ENCODE results near the gene RGS13.

The RGS13 gene

GRCh38 chr1:192702212-192702902 is 66.4 kb downstream of the RGS13 start:
- no peak overlapping the region for H3K27ac ChIP-seq (replicated peaks; ENCODE audit: low read length)
- no peak overlapping the region for H2AK5ac ChIP-seq (ENCODE audit: low read depth, low read length)
- H3K4me2 ChIP-seq (ENCODE audit: insufficient read depth, low read length, poor library complexity, severe bottlenecking) = no peak overlapping the region
- H3K36me3 ChIP-seq (replicated peaks in 1 of 2; ENCODE audit: control insufficient read depth in 2 of 2, insufficient read depth in 2 of 2, low read length in 2 of 2) = no peaks in the 10 kb centered on the region
- no peak overlapping the region for H2BK15ac ChIP-seq (ENCODE audit: low read length)
- H2AFZ ChIP-seq (ENCODE audit: low read length) = no peak overlapping the region
- no peak overlapping the region for H3K4ac ChIP-seq (ENCODE audit: low read length)
- WGBS, 2 donors (ENCODE audit: extremely low coverage in 2 of 2, insufficient read length in 2 of 2, insufficient replicate concordance in 1 of 2) = no CpG with 5 or more reads among the region's 4 CpGs
- H2BK5ac ChIP-seq (ENCODE audit: low read length) = no peak overlapping the region
- no peak overlapping the region for H3K9ac ChIP-seq (ENCODE audit: low read depth, low read length, poor library complexity)
- no peaks in the 10 kb centered on the region for H3K79me1 ChIP-seq (ENCODE audit: low read depth, low read length)
- no peak overlapping the region for H2BK12ac ChIP-seq (ENCODE audit: low read length)
- H3K23ac ChIP-seq (ENCODE audit: low read depth, low read length, poor library complexity) = no peak overlapping the region
- H3K4me1 ChIP-seq (ENCODE audit: control insufficient read depth in 2 of 2, insufficient read depth in 1 of 2, low read depth in 1 of 2, low read length in 2 of 2) = no peaks in the 10 kb centered on the region
- H4K8ac ChIP-seq (ENCODE audit: low read depth, low read length) = no peak overlapping the region
- no peak overlapping the region for H3K4me3 ChIP-seq (ENCODE audit: low read length in 2 of 2)
- H4K91ac ChIP-seq (ENCODE audit: low read depth, low read length, poor library complexity) = no peak overlapping the region
- H3K18ac ChIP-seq (ENCODE audit: low read length) = no peak overlapping the region
- no peaks in the 10 kb centered on the region for H3K9me3 ChIP-seq (replicated peaks in 1 of 2; ENCODE audit: control insufficient read depth in 2 of 2, insufficient read depth in 1 of 2, low read depth in 1 of 2, low read length in 2 of 2)
- H3K14ac ChIP-seq (ENCODE audit: low read length) = no peak overlapping the region
- no peaks in the 10 kb centered on the region for H3K27me3 ChIP-seq (ENCODE audit: control insufficient read depth in 3 of 3, insufficient read depth in 3 of 3, low read depth in 1 of 3, low read length in 3 of 3)
- no peak for DNase-seq (ENCODE audit: low spot score)
- no peak overlapping the region for H2BK120ac ChIP-seq (ENCODE audit: low read depth, low read length)

GRCh38 chr1:192703283-192704206 is 67.6 kb downstream of the RGS13 start:
- no peaks in the 10 kb centered on the region for H3K79me1 ChIP-seq (ENCODE audit: low read depth, low read length)
- H3K9ac ChIP-seq (ENCODE audit: low read depth, low read length, poor library complexity) = no peak overlapping the region
- no peak overlapping the region for H4K91ac ChIP-seq (ENCODE audit: low read depth, low read length, poor library complexity)
- no peak overlapping the region for H2BK120ac ChIP-seq (ENCODE audit: low read depth, low read length)
- no peak overlapping the region for H4K8ac ChIP-seq (ENCODE audit: low read depth, low read length)
- no peak overlapping the region for H3K18ac ChIP-seq (ENCODE audit: low read length)
- H3K14ac ChIP-seq (ENCODE audit: low read length) = no peak overlapping the region
- no peaks in the 10 kb centered on the region for H3K4me1 ChIP-seq (ENCODE audit: control insufficient read depth in 2 of 2, insufficient read depth in 1 of 2, low read depth in 1 of 2, low read length in 2 of 2)
- H3K27ac ChIP-seq (replicated peaks; ENCODE audit: low read length) = no peak overlapping the region
- H2BK5ac ChIP-seq (ENCODE audit: low read length) = no peak overlapping the region
- no peak overlapping the region for H2BK15ac ChIP-seq (ENCODE audit: low read length)
- no peaks in the 10 kb centered on the region for H3K27me3 ChIP-seq (ENCODE audit: control insufficient read depth in 3 of 3, insufficient read depth in 3 of 3, low read depth in 1 of 3, low read length in 3 of 3)
- no peak overlapping the region for H3K4me2 ChIP-seq (ENCODE audit: insufficient read depth, low read length, poor library complexity, severe bottlenecking)
- DNase-seq (ENCODE audit: low spot score) = no peak
- H3K9me3 ChIP-seq (replicated peaks in 1 of 2; ENCODE audit: control insufficient read depth in 2 of 2, insufficient read depth in 1 of 2, low read depth in 1 of 2, low read length in 2 of 2) = no peaks in the 10 kb centered on the region
- no peak overlapping the region for H2AK5ac ChIP-seq (ENCODE audit: low read depth, low read length)
- H3K4me3 ChIP-seq (ENCODE audit: low read length in 2 of 2) = no peak overlapping the region
- H2AFZ ChIP-seq (ENCODE audit: low read length) = no peak overlapping the region
- H3K4ac ChIP-seq (ENCODE audit: low read length) = no peak overlapping the region
- no peak overlapping the region for H3K23ac ChIP-seq (ENCODE audit: low read depth, low read length, poor library complexity)
- H2BK12ac ChIP-seq (ENCODE audit: low read length) = no peak overlapping the region
- no peaks in the 10 kb centered on the region for H3K36me3 ChIP-seq (replicated peaks in 1 of 2; ENCODE audit: control insufficient read depth in 2 of 2, insufficient read depth in 2 of 2, low read length in 2 of 2)
- no CpG with 5 or more reads among the region's 5 CpGs for WGBS, 2 donors (ENCODE audit: extremely low coverage in 2 of 2, insufficient read length in 2 of 2, insufficient replicate concordance in 1 of 2)

- no peak overlapping the region for H4K8ac ChIP-seq (ENCODE audit: low read depth, low read length)
- peaks cover 1 to 12% of the 10 kb centered on the region in 2 donors for H3K4me1 ChIP-seq (ENCODE audit: control insufficient read depth in 2 of 2, insufficient read depth in 1 of 2, low read depth in 1 of 2, low read length in 2 of 2)
- H3K18ac ChIP-seq (ENCODE audit: low read length) = no peak overlapping the region
- no peak overlapping the region for H3K23ac ChIP-seq (ENCODE audit: low read depth, low read length, poor library complexity)
- no peak overlapping the region for H2BK5ac ChIP-seq (ENCODE audit: low read length)
- no CpG with 5 or more reads among the region's 2 CpGs for WGBS, 2 donors (ENCODE audit: extremely low coverage in 2 of 2, insufficient read length in 2 of 2, insufficient replicate concordance in 1 of 2)
- no peak overlapping the region for H3K4me2 ChIP-seq (ENCODE audit: insufficient read depth, low read length, poor library complexity, severe bottlenecking)
- H3K4ac ChIP-seq (ENCODE audit: low read length) = no peak overlapping the region
- no peak overlapping the region for H3K4me3 ChIP-seq (ENCODE audit: low read length in 2 of 2)
- no peak overlapping the region for H4K91ac ChIP-seq (ENCODE audit: low read depth, low read length, poor library complexity)
- H3K14ac ChIP-seq (ENCODE audit: low read length) = no peak overlapping the region
- no peaks in the 10 kb centered on the region for H3K27me3 ChIP-seq (ENCODE audit: control insufficient read depth in 3 of 3, insufficient read depth in 3 of 3, low read depth in 1 of 3, low read length in 3 of 3)
- no peak for DNase-seq (ENCODE audit: low spot score)
- H3K36me3 ChIP-seq (replicated peaks in 1 of 2; ENCODE audit: control insufficient read depth in 2 of 2, insufficient read depth in 2 of 2, low read length in 2 of 2) = no peaks in the 10 kb centered on the region
- H2BK15ac ChIP-seq (ENCODE audit: low read length) = no peak overlapping the region
- no peaks in the 10 kb centered on the region for H3K9me3 ChIP-seq (replicated peaks in 1 of 2; ENCODE audit: control insufficient read depth in 2 of 2, insufficient read depth in 1 of 2, low read depth in 1 of 2, low read length in 2 of 2)
- no peak overlapping the region for H3K9ac ChIP-seq (ENCODE audit: low read depth, low read length, poor library complexity)
- H3K79me1 ChIP-seq (ENCODE audit: low read depth, low read length) = no peaks in the 10 kb centered on the region
- H2BK120ac ChIP-seq (ENCODE audit: low read depth, low read length) = no peak overlapping the region
- no peak overlapping the region for H3K27ac ChIP-seq (replicated peaks; ENCODE audit: low read length)
- H2BK12ac ChIP-seq (ENCODE audit: low read length) = no peak overlapping the region
- no peak overlapping the region for H2AK5ac ChIP-seq (ENCODE audit: low read depth, low read length)
- H2AFZ ChIP-seq (ENCODE audit: low read length) = no peak overlapping the region
Observed at GRCh38 chr1:192705510-192705909, 69.6 kb downstream of the RGS13 start.

- Histone ChIP-seq H3K4me3 (ENCODE audit: low read length in 2 of 2) (no peak overlapping the region), H3K27me3 (ENCODE audit: control insufficient read depth in 3 of 3, insufficient read depth in 3 of 3, low read depth in 1 of 3, low read length in 3 of 3) (no peaks in the 10 kb centered on the region), H2AFZ (ENCODE audit: low read length) (no peak overlapping the region), H3K36me3 (replicated peaks in 1 of 2; ENCODE audit: control insufficient read depth in 2 of 2, insufficient read depth in 2 of 2, low read length in 2 of 2) (no peaks in the 10 kb centered on the region), H3K9me3 (replicated peaks in 1 of 2; ENCODE audit: control insufficient read depth in 2 of 2, insufficient read depth in 1 of 2, low read depth in 1 of 2, low read length in 2 of 2) (no peaks in the 10 kb centered on the region), H3K14ac (ENCODE audit: low read length) (no peak overlapping the region), H3K4me2 (ENCODE audit: insufficient read depth, low read length, poor library complexity, severe bottlenecking) (no peak overlapping the region), H2BK5ac (ENCODE audit: low read length) (no peak overlapping the region), H2BK15ac (ENCODE audit: low read length) (no peak overlapping the region), H3K79me1 (ENCODE audit: low read depth, low read length) (no peaks in the 10 kb centered on the region), H3K4ac (ENCODE audit: low read length) (no peak overlapping the region), H4K8ac (ENCODE audit: low read depth, low read length) (no peak overlapping the region), H2BK12ac (ENCODE audit: low read length) (no peak overlapping the region), H3K27ac (replicated peaks; ENCODE audit: low read length) (no peak overlapping the region), H4K91ac (ENCODE audit: low read depth, low read length, poor library complexity) (no peak overlapping the region), H3K18ac (ENCODE audit: low read length) (no peak overlapping the region), H2AK5ac (ENCODE audit: low read depth, low read length) (no peak overlapping the region), H3K23ac (ENCODE audit: low read depth, low read length, poor library complexity) (no peak overlapping the region), H3K4me1 (ENCODE audit: control insufficient read depth in 2 of 2, insufficient read depth in 1 of 2, low read depth in 1 of 2, low read length in 2 of 2) (peaks cover 1 to 13% of the 10 kb centered on the region in 2 donors), H3K9ac (ENCODE audit: low read depth, low read length, poor library complexity) (no peak overlapping the region), H2BK120ac (ENCODE audit: low read depth, low read length) (no peak overlapping the region)
- no peak for DNase-seq (ENCODE audit: low spot score)
- WGBS, 2 donors (ENCODE audit: extremely low coverage in 2 of 2, insufficient read length in 2 of 2, insufficient replicate concordance in 1 of 2) = no CpG with 5 or more reads among the region's 2 CpGs
Observed at GRCh38 chr1:192706936-192707335, 71.0 kb downstream of the RGS13 start.

All from neuronal stem cell (in vitro differentiated cells).